BJ (cell line): ENCODE data around the gene XYLT1. TPM values are rescaled to one million over a fixed set of nuclear protein-coding genes. Genes with fewer than 3 reads are reported as not detected.

ENCODE experiments used
- CTCF ChIA-PET: fragments of 350-600 bp; formaldehyde crosslinking; extraction: SDS; loops from one replicate; lab custom pipeline; 2021; ENCODE audit warnings: antibody characterized with exemption, inconsistent platforms; lab: Yijun Ruan, JAX
- POLR2A ChIA-PET: fragments of 300-600 bp; sonication (Branson Sonifier 250); formaldehyde crosslinking; extraction: SDS; loops from one replicate; lab custom pipeline; 2021; ENCODE audit warnings: antibody characterized with exemption; lab: Charles Lee
- DNase-seq: peaks from one replicate; pipeline ENCODE4 v3.0.0-alpha.2; 2011; ENCODE audit warnings: low read depth
- H3K27me3 ChIP-seq: 2 replicates; pipeline ENCODE4 v1.6.0; 2011; ENCODE audit warnings: low read length; ENCODE audit not compliant: control insufficient read depth, insufficient read depth
- H3K36me3 ChIP-seq: 2 replicates; pipeline ENCODE4 v1.5.1; 2011; ENCODE audit warnings: low read length; ENCODE audit not compliant: control insufficient read depth, insufficient read depth
- H3K4me3 ChIP-seq: 2 replicates; pipeline ENCODE4 v1.5.1; 2011; ENCODE audit warnings: low read depth, mild to moderate bottlenecking, control low read depth, low read length
- polyA plus RNA-seq: library from polyadenylated mRNA; depleted of rRNA; stranded (reverse); fragments of >200 nt; gene quantifications from 2 replicates; pipeline ENCODE4 v1.2.3, GENCODE V29; 2011
- TF ChIP-seq, protein P1 (sequence below): IDR thresholded peaks from 2 replicates; pipeline ENCODE4 v1.5.1; 2011; ENCODE audit warnings: low read depth, mild to moderate bottlenecking, control low read depth, inconsistent platforms, low read length, moderate library complexity; ENCODE audit not compliant: insufficient read depth

XYLT1 gene
- polyA plus RNA-seq, 1 experiment, result 15.9 TPM

GRCh38 chr16:17499223-17499902 lies 28.6 kb upstream of the XYLT1 start:
- Histone ChIP-seq H3K36me3 (no peaks in the 10 kb centered on the region), H3K4me3 (no peak overlapping the region), H3K27me3 (no peaks in the 10 kb centered on the region)
- TF ChIP-seq, protein P1, sequence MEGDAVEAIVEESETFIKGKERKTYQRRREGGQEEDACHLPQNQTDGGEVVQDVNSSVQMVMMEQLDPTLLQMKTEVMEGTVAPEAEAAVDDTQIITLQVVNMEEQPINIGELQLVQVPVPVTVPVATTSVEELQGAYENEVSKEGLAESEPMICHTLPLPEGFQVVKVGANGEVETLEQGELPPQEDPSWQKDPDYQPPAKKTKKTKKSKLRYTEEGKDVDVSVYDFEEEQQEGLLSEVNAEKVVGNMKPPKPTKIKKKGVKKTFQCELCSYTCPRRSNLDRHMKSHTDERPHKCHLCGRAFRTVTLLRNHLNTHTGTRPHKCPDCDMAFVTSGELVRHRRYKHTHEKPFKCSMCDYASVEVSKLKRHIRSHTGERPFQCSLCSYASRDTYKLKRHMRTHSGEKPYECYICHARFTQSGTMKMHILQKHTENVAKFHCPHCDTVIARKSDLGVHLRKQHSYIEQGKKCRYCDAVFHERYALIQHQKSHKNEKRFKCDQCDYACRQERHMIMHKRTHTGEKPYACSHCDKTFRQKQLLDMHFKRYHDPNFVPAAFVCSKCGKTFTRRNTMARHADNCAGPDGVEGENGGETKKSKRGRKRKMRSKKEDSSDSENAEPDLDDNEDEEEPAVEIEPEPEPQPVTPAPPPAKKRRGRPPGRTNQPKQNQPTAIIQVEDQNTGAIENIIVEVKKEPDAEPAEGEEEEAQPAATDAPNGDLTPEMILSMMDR, result no peak
- CTCF ChIA-PET, result interaction anchor here (0.7 to 2.0 kb wide), 3 partner anchors 13 to 80 kb away, joined by 3 to 7 read pairs (median 6); no protein-coding TSS in a partner anchor
- no peak for DNase-seq
- POLR2A ChIA-PET, result no interaction called here

- CTCF ChIA-PET, result interaction anchor here (0.6 to 1.7 kb wide), 7 partner anchors 11 to 1443 kb away, joined by 3 to 6 read pairs (median 4); no protein-coding TSS in a partner anchor
- H3K27me3 ChIP-seq, result no peaks in the 10 kb centered on the region
- POLR2A ChIA-PET, result no interaction called here
- TF ChIP-seq, protein P1, result no peak
- no peak for DNase-seq
- H3K4me3 ChIP-seq, result no peak overlapping the region
- H3K36me3 ChIP-seq, result no peaks in the 10 kb centered on the region
Measured at GRCh38 chr16:17497648-17498047, 26.9 kb upstream of the XYLT1 start.

- ChIA-PET CTCF (interaction anchor here (0.6 to 1.0 kb wide), 3 partner anchors 8 to 1444 kb away, joined by 3 read pairs; no protein-coding TSS in a partner anchor), POLR2A (no interaction called here)
- TF ChIP-seq, protein P1, result no peak
- no peak overlapping the region for H3K4me3 ChIP-seq
- H3K36me3 ChIP-seq, result no peaks in the 10 kb centered on the region
- H3K27me3 ChIP-seq, result no peaks in the 10 kb centered on the region
- DNase-seq, result no peak
Measured at GRCh38 chr16:17496891-17497290, 26.1 kb upstream of the XYLT1 start.

GRCh38 chr16:17493012-17493411 lies 22.3 kb upstream of the XYLT1 start:
- TF ChIP-seq, protein P1, result no peak
- POLR2A ChIA-PET, result no interaction called here
- CTCF ChIA-PET, result no interaction called here

DNA sequence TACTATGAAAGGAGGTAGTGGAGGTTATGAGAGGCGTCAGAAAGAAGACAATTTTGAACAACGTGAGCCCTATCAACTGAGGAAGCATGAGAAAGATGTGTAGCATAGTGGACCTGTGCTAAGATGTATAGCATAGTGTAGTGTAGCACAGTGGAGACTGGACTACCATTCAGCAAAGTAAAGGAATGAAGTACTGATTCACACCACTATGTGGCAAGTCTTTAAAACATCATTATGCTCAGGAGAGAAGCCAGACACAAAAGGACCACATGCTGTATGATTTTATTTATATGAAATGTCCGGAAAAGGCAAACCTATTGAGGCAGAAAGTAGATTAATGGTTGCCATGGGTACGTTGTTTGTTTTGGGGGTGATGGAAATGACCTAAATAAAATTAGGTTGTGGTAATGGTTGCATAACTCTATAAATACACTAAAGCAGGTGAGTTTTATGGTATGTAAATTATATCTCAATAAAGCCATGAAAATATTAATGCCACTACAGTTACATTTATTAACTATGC lies 20.4 kb upstream of the XYLT1 start:
- TF ChIP-seq, protein P1, result no peak
- ChIA-PET POLR2A (no interaction called here), CTCF (no interaction called here)

More at GRCh38 chr16:17493012-17493411, 22.3 kb upstream of the XYLT1 start:
- no peaks in the 10 kb centered on the region for H3K36me3 ChIP-seq
- no peaks in the 10 kb centered on the region for H3K27me3 ChIP-seq
- no peak overlapping the region for H3K4me3 ChIP-seq
- no peak for DNase-seq

More for the DNA sequence above, 20.4 kb upstream of the XYLT1 start:
- DNase-seq, result no peak
- H3K4me3 ChIP-seq, result no peak overlapping the region
- no peaks in the 10 kb centered on the region for H3K36me3 ChIP-seq
- H3K27me3 ChIP-seq, result no peaks in the 10 kb centered on the region
